ENCODE results near the gene RTP2.

- no peak for TF ChIP-seq CTCF (IDR thresholded peaks at IDR 0.05; ENCODE audit: low read depth, low read length)
- TF ChIP-seq POLR2A (IDR thresholded peaks at IDR 0.05; ENCODE audit: extremely low read depth, insufficient read length) = no peak
- no peak for TF ChIP-seq MYC (IDR thresholded peaks at IDR 0.05; ENCODE audit: low read depth, low read length)
These were observed 48.3 kb upstream of the RTP2 start for GRCh38 chr3:187750513-187751123.
